ENCODE results near the gene TMEM254.

TMEM254 gene

DNA sequence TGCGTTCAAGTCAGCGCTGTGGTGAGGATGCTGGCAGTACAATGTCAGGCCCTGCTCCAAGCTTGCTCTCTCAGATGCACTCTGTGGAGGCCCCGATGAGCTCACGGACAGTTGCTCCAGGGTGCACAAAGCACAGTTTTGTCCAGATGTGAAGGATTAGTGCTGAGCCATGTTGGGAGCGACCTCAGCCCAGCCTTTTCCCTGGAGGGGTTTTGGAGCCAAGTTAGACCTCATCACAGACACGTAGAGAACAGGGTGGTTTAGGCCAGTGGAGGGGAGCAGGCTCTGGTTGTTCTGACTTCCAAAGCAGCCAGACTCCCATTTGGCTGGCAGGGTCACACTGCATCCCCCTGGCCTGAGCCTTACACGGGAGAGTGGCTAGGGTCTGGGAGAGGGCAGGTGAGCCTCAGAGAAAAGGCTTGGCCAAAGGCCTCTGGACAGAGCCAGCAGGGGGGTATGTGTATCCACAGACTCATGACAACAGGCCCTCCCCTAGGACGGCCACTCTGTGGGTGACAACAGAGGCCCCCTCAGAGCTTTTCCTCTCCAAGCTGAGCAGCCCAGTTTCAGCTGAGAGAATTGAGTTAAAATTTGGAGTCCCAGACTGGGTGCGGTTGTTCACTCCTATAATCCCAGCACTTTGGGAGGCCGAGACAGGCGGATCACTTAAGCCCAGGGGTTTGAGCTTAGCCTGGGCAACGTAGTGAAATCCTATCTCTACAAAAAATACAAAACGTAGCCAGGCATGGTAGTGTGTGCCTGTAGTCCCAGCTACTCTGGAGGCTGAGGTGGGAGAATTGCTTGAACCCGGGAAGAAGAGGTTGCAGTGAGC, 58.8 kb downstream of the TMEM254 start:
- Histone ChIP-seq H3K4me2 (ENCODE audit: low read length) (no peak overlapping the region), H3K4me1 (ENCODE audit: control insufficient read depth in 1 of 2, insufficient read depth in 2 of 2, low read length in 2 of 2) (peaks cover 0 to 5% of the 10 kb centered on the region in 2 experiments), H3K23ac (ENCODE audit: low read length) (no peak overlapping the region), H3K79me2 (ENCODE audit: control insufficient read depth, insufficient read depth, low read length, poor library complexity) (peaks cover 4% of the 10 kb centered on the region), H3K4me3 (ENCODE audit: low read depth, low read length) (no peak overlapping the region), H3K36me3 (ENCODE audit: control insufficient read depth in 1 of 2, insufficient read depth in 2 of 2, low read length in 2 of 2) (no peaks in the 10 kb centered on the region), H3K9me3 (ENCODE audit: insufficient read depth, low read depth, low read length) (no peaks in the 10 kb centered on the region), H2BK5ac (ENCODE audit: low read depth, low read length, poor library complexity) (no peak overlapping the region), H3K27me3 (ENCODE audit: insufficient read depth, low read length) (no peaks in the 10 kb centered on the region), H4K91ac (ENCODE audit: low read depth, low read length) (no peak overlapping the region), H3K4ac (ENCODE audit: low read depth, low read length) (no peak overlapping the region), H2BK120ac (ENCODE audit: insufficient read depth, low read length, poor library complexity) (no peak overlapping the region), H2BK12ac (ENCODE audit: low read length) (no peak overlapping the region), H2AFZ (ENCODE audit: insufficient read depth, low read length, poor library complexity) (no peak overlapping the region), H3K18ac (ENCODE audit: low read length) (no peak overlapping the region), H4K8ac (ENCODE audit: low read depth, low read length) (no peak overlapping the region), H3K14ac (ENCODE audit: low read length) (no peak overlapping the region), H3K27ac (ENCODE audit: low read depth, low read length) (no peak overlapping the region), H3K79me1 (ENCODE audit: low read length) (peaks cover 5% of the 10 kb centered on the region), H3K9ac (ENCODE audit: low read length) (no peak overlapping the region), H2AK5ac (ENCODE audit: low read length) (no peak overlapping the region), H4K12ac (ENCODE audit: low read depth, low read length) (no peak overlapping the region)
- DNase-seq: no peak
- no CpG with 5 or more reads among the region's 14 CpGs for WGBS (ENCODE audit: extremely low coverage, insufficient coverage, insufficient read length)

DNA sequence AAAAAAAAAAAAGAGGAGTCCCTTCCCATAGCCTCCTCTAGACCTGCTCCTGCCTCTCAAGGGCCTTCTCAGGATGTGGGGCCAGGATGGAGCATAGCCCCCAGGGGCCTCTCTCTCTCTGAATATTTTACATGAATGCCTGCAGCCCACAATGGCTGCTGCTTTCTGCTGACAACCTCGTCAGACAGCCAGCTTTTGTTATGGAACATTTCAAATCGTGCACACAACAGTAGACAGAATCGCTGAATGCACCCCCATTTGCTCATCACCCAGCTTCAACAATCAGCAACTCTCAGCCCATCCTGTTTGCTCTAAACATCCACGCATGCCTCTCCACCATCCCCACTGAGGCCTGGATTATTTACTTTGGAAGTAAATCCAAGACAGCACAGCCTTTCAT, 59.5 kb downstream of the TMEM254 start:
- no peak overlapping the region for H2BK12ac ChIP-seq (ENCODE audit: low read length)
- H3K4ac ChIP-seq (ENCODE audit: low read depth, low read length): no peak overlapping the region
- H3K14ac ChIP-seq (ENCODE audit: low read length): no peak overlapping the region
- no peak overlapping the region for H3K4me3 ChIP-seq (ENCODE audit: low read depth, low read length)
- no peak overlapping the region for H4K91ac ChIP-seq (ENCODE audit: low read depth, low read length)
- H3K36me3 ChIP-seq (ENCODE audit: control insufficient read depth in 1 of 2, insufficient read depth in 2 of 2, low read length in 2 of 2): no peaks in the 10 kb centered on the region
- H3K18ac ChIP-seq (ENCODE audit: low read length): no peak overlapping the region
- no peak overlapping the region for H2BK5ac ChIP-seq (ENCODE audit: low read depth, low read length, poor library complexity)
- DNase-seq: no peak
- H3K23ac ChIP-seq (ENCODE audit: low read length): no peak overlapping the region
- no peak overlapping the region for H3K4me2 ChIP-seq (ENCODE audit: low read length)
- H3K27me3 ChIP-seq (ENCODE audit: insufficient read depth, low read length): no peaks in the 10 kb centered on the region
- H3K79me1 ChIP-seq (ENCODE audit: low read length): no peaks in the 10 kb centered on the region
- no peak overlapping the region for H4K8ac ChIP-seq (ENCODE audit: low read depth, low read length)
- no peak overlapping the region for H2AK5ac ChIP-seq (ENCODE audit: low read length)
- H3K9me3 ChIP-seq (ENCODE audit: insufficient read depth, low read depth, low read length): no peaks in the 10 kb centered on the region
- no peaks in the 10 kb centered on the region for H3K79me2 ChIP-seq (ENCODE audit: control insufficient read depth, insufficient read depth, low read length, poor library complexity)
- H2AFZ ChIP-seq (ENCODE audit: insufficient read depth, low read length, poor library complexity): no peak overlapping the region
- H3K27ac ChIP-seq (ENCODE audit: low read depth, low read length): no peak overlapping the region
- H3K4me1 ChIP-seq (ENCODE audit: control insufficient read depth in 1 of 2, insufficient read depth in 2 of 2, low read length in 2 of 2): peaks cover 0 to 3% of the 10 kb centered on the region in 2 experiments
- no peak overlapping the region for H2BK120ac ChIP-seq (ENCODE audit: insufficient read depth, low read length, poor library complexity)
- H3K9ac ChIP-seq (ENCODE audit: low read length): no peak overlapping the region
- WGBS (ENCODE audit: extremely low coverage, insufficient coverage, insufficient read length): no CpG with 5 or more reads among the region's 4 CpGs
- H4K12ac ChIP-seq (ENCODE audit: low read depth, low read length): no peak overlapping the region

DNA sequence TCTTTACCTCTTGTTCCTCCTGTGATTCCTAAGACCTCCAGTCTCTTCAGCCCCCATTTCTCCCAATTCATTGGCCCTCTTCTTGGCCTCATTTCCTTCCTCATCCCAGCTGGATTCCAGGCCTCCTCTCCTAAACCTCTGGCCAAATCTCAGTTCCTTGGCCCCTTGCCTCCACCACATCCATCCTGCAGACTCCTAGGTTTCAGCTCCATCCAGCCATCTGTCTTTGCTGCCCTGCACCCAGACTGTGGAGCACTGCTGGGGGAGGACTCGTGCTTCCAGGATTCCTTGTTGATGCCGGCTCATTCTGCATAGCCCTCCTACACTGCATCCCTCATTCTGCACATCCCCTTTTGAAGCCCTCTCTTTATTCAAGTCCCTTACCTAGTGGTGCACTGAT, 60.8 kb downstream of the TMEM254 start:
- Histone ChIP-seq H3K4ac (ENCODE audit: low read depth, low read length) (no peak overlapping the region), H2AFZ (ENCODE audit: insufficient read depth, low read length, poor library complexity) (no peak overlapping the region), H3K4me3 (ENCODE audit: low read depth, low read length) (no peak overlapping the region), H4K8ac (ENCODE audit: low read depth, low read length) (no peak overlapping the region), H3K79me1 (ENCODE audit: low read length) (no peaks in the 10 kb centered on the region), H3K9ac (ENCODE audit: low read length) (no peak overlapping the region), H3K4me1 (ENCODE audit: control insufficient read depth in 1 of 2, insufficient read depth in 2 of 2, low read length in 2 of 2) (no peaks in the 10 kb centered on the region), H3K9me3 (ENCODE audit: insufficient read depth, low read depth, low read length) (no peaks in the 10 kb centered on the region), H3K79me2 (ENCODE audit: control insufficient read depth, insufficient read depth, low read length, poor library complexity) (no peaks in the 10 kb centered on the region), H3K23ac (ENCODE audit: low read length) (no peak overlapping the region), H3K27me3 (ENCODE audit: insufficient read depth, low read length) (no peaks in the 10 kb centered on the region), H4K12ac (ENCODE audit: low read depth, low read length) (no peak overlapping the region), H2AK5ac (ENCODE audit: low read length) (no peak overlapping the region), H3K18ac (ENCODE audit: low read length) (no peak overlapping the region), H2BK12ac (ENCODE audit: low read length) (no peak overlapping the region), H3K14ac (ENCODE audit: low read length) (no peak overlapping the region), H3K4me2 (ENCODE audit: low read length) (no peak overlapping the region), H2BK5ac (ENCODE audit: low read depth, low read length, poor library complexity) (no peak overlapping the region), H4K91ac (ENCODE audit: low read depth, low read length) (no peak overlapping the region), H2BK120ac (ENCODE audit: insufficient read depth, low read length, poor library complexity) (no peak overlapping the region), H3K36me3 (ENCODE audit: control insufficient read depth in 1 of 2, insufficient read depth in 2 of 2, low read length in 2 of 2) (no peaks in the 10 kb centered on the region), H3K27ac (ENCODE audit: low read depth, low read length) (no peak overlapping the region)
- DNase-seq: no peak
- WGBS (ENCODE audit: extremely low coverage, insufficient coverage, insufficient read length): no CpG with 5 or more reads among the region's 2 CpGs

DNA sequence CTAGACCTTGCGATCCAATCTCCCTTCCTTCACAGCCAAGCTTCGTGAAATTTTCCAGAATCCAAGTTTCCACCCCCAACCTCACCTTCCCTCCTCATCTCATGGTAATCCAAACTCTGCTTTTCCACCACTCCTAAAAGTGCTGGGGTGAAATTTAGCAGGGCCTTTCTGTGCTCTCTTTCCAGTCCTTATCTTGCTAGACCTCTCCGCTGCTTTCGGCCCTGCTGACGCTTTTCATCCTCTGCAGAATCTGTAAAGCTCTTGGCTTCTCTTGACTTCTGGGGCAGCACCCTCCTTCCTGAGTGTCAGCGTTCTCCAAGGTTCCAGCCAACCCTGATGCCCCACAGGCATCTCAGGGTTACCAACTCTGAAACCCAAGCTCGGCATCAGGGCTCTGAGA, 61.8 kb downstream of the TMEM254 start:
- Histone ChIP-seq H3K9ac (ENCODE audit: low read length) (no peak overlapping the region), H3K27me3 (ENCODE audit: insufficient read depth, low read length) (no peaks in the 10 kb centered on the region), H2BK120ac (ENCODE audit: insufficient read depth, low read length, poor library complexity) (no peak overlapping the region), H3K23ac (ENCODE audit: low read length) (no peak overlapping the region), H3K27ac (ENCODE audit: low read depth, low read length) (no peak overlapping the region), H3K79me1 (ENCODE audit: low read length) (no peaks in the 10 kb centered on the region), H2AK5ac (ENCODE audit: low read length) (no peak overlapping the region), H3K9me3 (ENCODE audit: insufficient read depth, low read depth, low read length) (no peaks in the 10 kb centered on the region), H3K4me3 (ENCODE audit: low read depth, low read length) (no peak overlapping the region), H3K4me1 (ENCODE audit: control insufficient read depth in 1 of 2, insufficient read depth in 2 of 2, low read length in 2 of 2) (no peaks in the 10 kb centered on the region), H3K4me2 (ENCODE audit: low read length) (no peak overlapping the region), H4K91ac (ENCODE audit: low read depth, low read length) (no peak overlapping the region), H4K8ac (ENCODE audit: low read depth, low read length) (no peak overlapping the region), H2BK5ac (ENCODE audit: low read depth, low read length, poor library complexity) (no peak overlapping the region), H3K14ac (ENCODE audit: low read length) (no peak overlapping the region), H3K36me3 (ENCODE audit: control insufficient read depth in 1 of 2, insufficient read depth in 2 of 2, low read length in 2 of 2) (no peaks in the 10 kb centered on the region), H3K18ac (ENCODE audit: low read length) (no peak overlapping the region), H3K4ac (ENCODE audit: low read depth, low read length) (no peak overlapping the region), H2BK12ac (ENCODE audit: low read length) (no peak overlapping the region), H3K79me2 (ENCODE audit: control insufficient read depth, insufficient read depth, low read length, poor library complexity) (no peaks in the 10 kb centered on the region), H4K12ac (ENCODE audit: low read depth, low read length) (no peak overlapping the region), H2AFZ (ENCODE audit: insufficient read depth, low read length, poor library complexity) (no peak overlapping the region)
- no peak for DNase-seq
- no CpG with 5 or more reads among the region's 7 CpGs for WGBS (ENCODE audit: extremely low coverage, insufficient coverage, insufficient read length)
